Prostate gland (tissue), 2 donors: Measurements from ENCODE around the gene WDR5.

Experiments used
- POLR2AphosphoS5 ChIP-seq: sonication (generic); formaldehyde crosslinking; IDR thresholded peaks from one replicate; pipeline ENCODE4 v1.6.1; 2017; ENCODE audit warnings: antibody characterized with exemption
- TF ChIP-seq, protein P1 (sequence below), 4 experiments: fragments of 200-600 bp in 2 of 4; fragments of 450-650 bp in 2 of 4; sonication (generic) in 2 of 4; IDR thresholded peaks; 1 replicate in 3 of 4; 2 replicates in 1 of 4; pipeline ENCODE4 v1.5.1; 2016 to 2019; ENCODE audit warnings: antibody characterized with exemption in 4 of 4, mild to moderate bottlenecking in 2 of 4, moderate library complexity in 2 of 4

DNA sequence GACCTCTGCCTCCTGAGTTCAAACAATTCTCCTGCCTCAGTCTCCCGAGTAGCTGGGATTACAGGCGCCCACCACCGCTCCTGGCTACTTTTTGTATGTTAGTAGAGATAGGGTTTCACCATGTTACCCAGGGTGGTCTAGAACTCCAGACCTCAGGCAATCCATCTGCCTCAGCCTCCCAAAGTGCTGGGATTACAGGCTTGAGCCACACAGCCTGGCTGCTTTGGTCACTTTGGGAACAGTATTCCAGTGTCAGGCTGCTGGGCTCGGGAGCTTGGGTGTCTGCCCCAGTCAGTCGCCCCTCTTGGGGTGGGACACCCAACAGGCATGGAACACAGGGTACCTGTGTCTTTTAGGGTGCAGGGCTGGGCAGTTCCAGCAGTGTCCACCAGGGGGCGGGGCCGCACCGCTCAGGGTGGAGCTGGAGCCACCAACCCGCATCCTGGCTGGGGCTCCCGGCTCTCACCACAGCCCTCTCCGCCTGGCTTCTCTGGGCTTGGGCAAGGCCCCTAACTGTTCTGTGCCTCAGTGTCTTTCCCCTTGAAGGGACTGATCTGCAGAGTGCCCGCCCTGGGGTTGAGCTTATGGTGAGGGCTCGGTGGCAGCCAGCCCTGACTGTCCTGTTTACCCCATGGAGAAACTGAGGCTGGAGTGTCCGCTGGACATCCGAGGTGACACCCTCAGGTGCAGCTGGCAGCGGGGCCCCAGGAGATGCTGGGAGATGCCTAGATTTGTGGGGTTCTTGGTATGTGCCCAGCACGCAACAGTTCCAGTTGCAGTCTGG is 34.8 kb downstream of the WDR5 start:
- TF ChIP-seq, protein P1, sequence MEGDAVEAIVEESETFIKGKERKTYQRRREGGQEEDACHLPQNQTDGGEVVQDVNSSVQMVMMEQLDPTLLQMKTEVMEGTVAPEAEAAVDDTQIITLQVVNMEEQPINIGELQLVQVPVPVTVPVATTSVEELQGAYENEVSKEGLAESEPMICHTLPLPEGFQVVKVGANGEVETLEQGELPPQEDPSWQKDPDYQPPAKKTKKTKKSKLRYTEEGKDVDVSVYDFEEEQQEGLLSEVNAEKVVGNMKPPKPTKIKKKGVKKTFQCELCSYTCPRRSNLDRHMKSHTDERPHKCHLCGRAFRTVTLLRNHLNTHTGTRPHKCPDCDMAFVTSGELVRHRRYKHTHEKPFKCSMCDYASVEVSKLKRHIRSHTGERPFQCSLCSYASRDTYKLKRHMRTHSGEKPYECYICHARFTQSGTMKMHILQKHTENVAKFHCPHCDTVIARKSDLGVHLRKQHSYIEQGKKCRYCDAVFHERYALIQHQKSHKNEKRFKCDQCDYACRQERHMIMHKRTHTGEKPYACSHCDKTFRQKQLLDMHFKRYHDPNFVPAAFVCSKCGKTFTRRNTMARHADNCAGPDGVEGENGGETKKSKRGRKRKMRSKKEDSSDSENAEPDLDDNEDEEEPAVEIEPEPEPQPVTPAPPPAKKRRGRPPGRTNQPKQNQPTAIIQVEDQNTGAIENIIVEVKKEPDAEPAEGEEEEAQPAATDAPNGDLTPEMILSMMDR (IDR thresholded peaks at IDR 0.05): no peak
- TF ChIP-seq POLR2AphosphoS5: no peak
